DND-41 (cell line): ENCODE measurements around the gene LIX1L.

Experiments used
- CTCF ChIP-seq: IDR thresholded peaks from 2 replicates; pipeline ENCODE4 v1.5.1; 2012; ENCODE audit warnings: borderline replicate concordance, low read length, moderate library complexity, mild to moderate bottlenecking; ENCODE audit not compliant: poor library complexity, severe bottlenecking; ENCODE audit errors: extremely low read depth
- EZH2 ChIP-seq: IDR thresholded peaks from 3 replicates; pipeline ENCODE4 v1.6.1; 2012; ENCODE audit warnings: borderline replicate concordance, low read depth, mild to moderate bottlenecking, moderate library complexity, low read length, inconsistent platforms; ENCODE audit not compliant: severe bottlenecking

- TF ChIP-seq CTCF: no peak
- TF ChIP-seq EZH2: no peak
These were observed 29.7 kb downstream of the LIX1L start for GRCh38 chr1:145927916-145928643.
